ENCODE results near the gene MYMK. TPM values are rescaled to one million over a fixed set of nuclear protein-coding genes. Genes with fewer than 3 reads are reported as not detected.

MYMK gene
- total and polyA plus RNA-seq, 2 of the 8 experiments (the other 6 are each of a cell fraction or from before 2014, with no cell fraction given), result not detected

DNA sequence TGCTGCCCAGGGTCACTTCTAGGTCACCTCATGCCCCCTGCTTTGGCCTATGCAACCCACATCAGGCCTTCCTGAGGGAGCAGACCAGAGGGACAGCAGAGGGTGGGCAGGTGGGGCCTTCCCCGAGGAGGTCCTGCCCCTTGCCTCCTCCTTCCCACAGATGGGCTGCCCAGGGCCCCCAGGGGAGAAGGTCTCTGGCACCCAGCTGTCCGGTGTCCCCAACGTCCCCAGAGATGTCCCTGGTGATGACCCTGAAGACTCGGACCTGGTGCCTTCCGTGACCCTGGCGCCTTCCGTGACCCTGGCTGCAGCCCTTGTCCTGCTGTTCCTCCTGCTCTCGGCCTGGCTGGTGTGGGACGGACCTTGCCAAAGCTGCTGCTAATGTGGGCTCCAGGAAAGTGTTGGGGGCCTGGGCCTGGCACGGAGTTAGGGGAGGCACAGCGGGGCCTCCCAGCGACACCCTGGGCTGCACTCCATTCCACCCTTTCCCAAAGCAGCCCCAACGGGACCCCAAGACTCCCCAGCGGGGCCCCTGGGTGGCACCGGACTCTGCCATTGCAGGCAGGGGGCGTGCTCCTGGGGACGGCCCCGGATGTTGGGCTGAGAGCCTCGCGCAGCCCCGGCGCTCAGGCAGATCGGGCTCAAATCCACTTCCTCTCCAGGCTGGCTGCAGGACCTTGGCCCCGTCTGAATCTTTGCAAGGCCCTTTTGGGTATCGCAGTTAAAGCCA is 39.1 kb downstream of the MYMK start:
- Histone ChIP-seq H2BK5ac (ENCODE audit: low read depth, low read length) (no peak overlapping the region), H3K36me3 (ENCODE audit: control insufficient read depth in 2 of 4, insufficient read depth in 4 of 4, low read length in 3 of 4) (no peaks in the 10 kb centered on the region), H2AK5ac (ENCODE audit: low read depth, low read length) (no peak overlapping the region), H3K9me3 (ENCODE audit: insufficient read depth in 2 of 2, low read depth in 1 of 2, low read length in 1 of 2) (no peaks in the 10 kb centered on the region), H3K23ac (ENCODE audit: insufficient read length) (no peak overlapping the region), H3K18ac (ENCODE audit: extremely low read depth, low read length) (no peak overlapping the region), H4K5ac (ENCODE audit: insufficient read length, low read depth, low read length) (no peak overlapping the region), H3K27ac (ENCODE audit: low read depth, low read length) (no peak overlapping the region), H3K4me2 (ENCODE audit: insufficient read depth in 1 of 2, low read depth in 2 of 2, low read length in 2 of 2) (no peak overlapping the region), H3K79me1 (ENCODE audit: low read depth, low read length) (no peaks in the 10 kb centered on the region), H2BK15ac (ENCODE audit: low read length) (no peak overlapping the region), H3K4ac (replicated peaks; ENCODE audit: insufficient read length, low read depth, low read length) (no peak overlapping the region), H4K91ac (replicated peaks; ENCODE audit: insufficient read length, low read length) (no peak overlapping the region), H2BK20ac (ENCODE audit: low read length) (no peak overlapping the region), H3K23me2 (ENCODE audit: low read depth, low read length) (no peaks in the 10 kb centered on the region; the same call in 1 of the 2 replicates), H3K4me3 (ENCODE audit: extremely low read depth in 1 of 4, insufficient read depth in 2 of 4, low read depth in 3 of 4, low read length in 4 of 4) (no peak overlapping the region), H3K27me3 (replicated peaks in 1 of 4; ENCODE audit: control insufficient read depth in 3 of 4, extremely low read depth in 1 of 4, insufficient read depth in 3 of 4, low read length in 3 of 4) (no peaks in the 10 kb centered on the region; a peak in 1 of 7 replicates), H2BK120ac (replicated peaks; ENCODE audit: low read depth, low read length) (no peak overlapping the region), H2BK12ac (ENCODE audit: low read depth, low read length) (no peak overlapping the region), H3K4me1 (replicated peaks in 1 of 4; ENCODE audit: control insufficient read depth in 3 of 4, insufficient read depth in 4 of 4, low read length in 3 of 4) (no peaks in the 10 kb centered on the region; a peak in 1 of 7 replicates), H3K9ac (replicated peaks in 1 of 4; ENCODE audit: extremely low read depth in 1 of 4, low read depth in 3 of 4, low read length in 3 of 4) (no peak overlapping the region), H4K8ac (ENCODE audit: extremely low read depth, insufficient read depth, low read length) (no peak overlapping the region; the same call in 1 of the 2 replicates), H3K56ac (replicated peaks; ENCODE audit: insufficient read length, low read depth, low read length) (no peak overlapping the region), H4K20me1 (replicated peaks in 1 of 2; ENCODE audit: control insufficient read depth in 1 of 2, insufficient read depth in 2 of 2, low read length in 2 of 2) (peaks cover 2% of the 10 kb centered on the region in 2 experiments), H3K79me2 (ENCODE audit: control insufficient read depth in 1 of 2, insufficient read depth in 2 of 2, low read length in 2 of 2) (no peaks in the 10 kb centered on the region), H2AFZ (ENCODE audit: low read length) (no peak overlapping the region), H3K14ac (ENCODE audit: insufficient read length) (no peak overlapping the region)
- no peak for DNase-seq (ENCODE audit: low read depth in 1 of 2, low spot score in 2 of 2)
- no peak for FAIRE-seq
- WGBS, 2 experiments (ENCODE audit: extremely low coverage in 1 of 2, insufficient coverage in 1 of 2, insufficient read length in 1 of 2, insufficient replicate concordance in 2 of 2, low coverage in 1 of 2, low lambda C conversion rate in 2 of 2, missing lambda C conversion rate in 1 of 2), result 89% methylated on average over 24 of the region's 25 CpGs; no CpG with 5 or more reads in 1 of the 2 experiments
- CTCF ChIA-PET (ENCODE audit: partially characterized antibody), result interaction anchor here (0.8 to 3.6 kb wide), 48 partner anchors 9 to 341 kb away, joined by 3 to 29 read pairs (median 4); partner anchors contain the start of genes REXO4, STKLD1, SURF1 and SURF2
- POLR2A ChIA-PET (ENCODE audit: partially characterized antibody), result interaction anchor here (1.0 to 3.5 kb wide), 5 partner anchors 16 to 137 kb away, joined by 3 to 12 read pairs (median 3); partner anchors contain the start of genes MED22 and RPL7A
- TF ChIP-seq, protein P1, sequence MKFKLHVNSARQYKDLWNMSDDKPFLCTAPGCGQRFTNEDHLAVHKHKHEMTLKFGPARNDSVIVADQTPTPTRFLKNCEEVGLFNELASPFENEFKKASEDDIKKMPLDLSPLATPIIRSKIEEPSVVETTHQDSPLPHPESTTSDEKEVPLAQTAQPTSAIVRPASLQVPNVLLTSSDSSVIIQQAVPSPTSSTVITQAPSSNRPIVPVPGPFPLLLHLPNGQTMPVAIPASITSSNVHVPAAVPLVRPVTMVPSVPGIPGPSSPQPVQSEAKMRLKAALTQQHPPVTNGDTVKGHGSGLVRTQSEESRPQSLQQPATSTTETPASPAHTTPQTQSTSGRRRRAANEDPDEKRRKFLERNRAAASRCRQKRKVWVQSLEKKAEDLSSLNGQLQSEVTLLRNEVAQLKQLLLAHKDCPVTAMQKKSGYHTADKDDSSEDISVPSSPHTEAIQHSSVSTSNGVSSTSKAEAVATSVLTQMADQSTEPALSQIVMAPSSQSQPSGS (IDR thresholded peaks at IDR 0.05; ENCODE audit: low read length), result no peak
- TF ChIP-seq POLR2AphosphoS5 (IDR thresholded peaks at IDR 0.05; ENCODE audit: low read depth, low read length), result no peak
- TF ChIP-seq HDAC6 (IDR thresholded peaks at IDR 0.05; ENCODE audit: low read depth, low read length), result no peak
- TF ChIP-seq SIN3A (conservative IDR thresholded peaks at IDR 0.05 in 1 of 2, IDR thresholded peaks at IDR 0.05 in 1 of 2; ENCODE audit: low read depth in 1 of 2, low read length in 2 of 2), result no peak
- TF ChIP-seq POLR2A (IDR thresholded peaks at IDR 0.05; ENCODE audit: control extremely low read depth in 1 of 2, low read depth in 2 of 2, low read length in 2 of 2), result no peak
- TF ChIP-seq RAD21 (IDR thresholded peaks at IDR 0.05 in 1 of 2, conservative IDR thresholded peaks at IDR 0.05 in 1 of 2; ENCODE audit: low read depth in 2 of 2, low read length in 2 of 2), result no peak
- TF ChIP-seq CBX8 (IDR thresholded peaks at IDR 0.05; ENCODE audit: borderline replicate concordance, low read depth, low read length), result no peak
- no peak for TF ChIP-seq GABPA (IDR thresholded peaks at IDR 0.05; ENCODE audit: borderline replicate concordance, insufficient read depth, low read length)
- TF ChIP-seq TBP (IDR thresholded peaks at IDR 0.05; ENCODE audit: low read depth, low read length), result no peak
- no peak for TF ChIP-seq EGR1 (IDR thresholded peaks at IDR 0.05; ENCODE audit: borderline replicate concordance, low read depth, low read length)
